GM12874 (cell line): Measurements from ENCODE around the gene PIGU.
A peak's percentile ranks its signal among the peaks of the same experiment; 100 is the strongest.

ENCODE experiments used
- TF ChIP-seq, protein P1 (sequence below): IDR thresholded peaks from 2 replicates; pipeline ENCODE4 v1.5.1; 2011; ENCODE audit warnings: low read depth, mild to moderate bottlenecking, control low read depth, low read length, moderate library complexity; ENCODE audit not compliant: insufficient read depth

Gene PIGU, protein sequence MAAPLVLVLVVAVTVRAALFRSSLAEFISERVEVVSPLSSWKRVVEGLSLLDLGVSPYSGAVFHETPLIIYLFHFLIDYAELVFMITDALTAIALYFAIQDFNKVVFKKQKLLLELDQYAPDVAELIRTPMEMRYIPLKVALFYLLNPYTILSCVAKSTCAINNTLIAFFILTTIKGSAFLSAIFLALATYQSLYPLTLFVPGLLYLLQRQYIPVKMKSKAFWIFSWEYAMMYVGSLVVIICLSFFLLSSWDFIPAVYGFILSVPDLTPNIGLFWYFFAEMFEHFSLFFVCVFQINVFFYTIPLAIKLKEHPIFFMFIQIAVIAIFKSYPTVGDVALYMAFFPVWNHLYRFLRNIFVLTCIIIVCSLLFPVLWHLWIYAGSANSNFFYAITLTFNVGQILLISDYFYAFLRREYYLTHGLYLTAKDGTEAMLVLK

DNA sequence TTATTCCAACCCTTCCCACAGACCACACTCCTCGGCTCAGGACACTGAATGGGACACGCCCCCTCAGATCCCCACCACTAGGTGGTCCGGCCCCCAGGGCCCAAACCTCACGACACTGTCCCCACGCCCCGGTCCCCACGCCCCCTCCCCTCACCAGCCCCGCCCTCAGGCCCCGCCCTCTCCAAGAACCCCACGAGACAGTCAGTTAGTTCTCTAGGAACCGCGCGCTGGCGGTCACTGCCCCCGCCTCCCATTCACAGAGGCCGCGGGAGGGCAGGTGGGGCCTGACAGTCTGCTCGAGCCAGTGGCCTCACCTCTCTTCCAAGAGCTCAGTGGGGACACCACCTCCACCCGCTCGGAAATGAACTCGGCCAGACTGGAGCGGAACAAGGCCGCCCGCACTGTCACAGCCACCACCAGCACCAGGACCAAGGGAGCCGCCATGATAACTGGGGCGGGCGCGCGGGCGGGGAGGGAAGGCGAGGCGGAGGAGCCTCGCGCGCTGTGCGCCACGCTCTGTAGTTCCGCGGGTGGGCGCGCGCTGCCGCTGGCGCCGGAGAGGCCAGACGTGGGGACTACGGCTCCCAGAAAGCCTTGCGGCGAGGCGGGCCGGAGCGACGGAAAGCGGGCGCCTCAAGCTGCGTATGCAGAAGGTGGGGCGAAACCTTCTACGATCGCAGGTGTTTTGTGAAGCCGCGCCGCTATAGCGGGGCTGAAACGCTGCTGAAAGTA, at the start of gene PIGU:
Gene PIGU (minus strand): TSS at position 451 of the 732 bp plus-strand sequence. CDS start 7 bp downstream, at position 444.
- TF ChIP-seq, protein P1, sequence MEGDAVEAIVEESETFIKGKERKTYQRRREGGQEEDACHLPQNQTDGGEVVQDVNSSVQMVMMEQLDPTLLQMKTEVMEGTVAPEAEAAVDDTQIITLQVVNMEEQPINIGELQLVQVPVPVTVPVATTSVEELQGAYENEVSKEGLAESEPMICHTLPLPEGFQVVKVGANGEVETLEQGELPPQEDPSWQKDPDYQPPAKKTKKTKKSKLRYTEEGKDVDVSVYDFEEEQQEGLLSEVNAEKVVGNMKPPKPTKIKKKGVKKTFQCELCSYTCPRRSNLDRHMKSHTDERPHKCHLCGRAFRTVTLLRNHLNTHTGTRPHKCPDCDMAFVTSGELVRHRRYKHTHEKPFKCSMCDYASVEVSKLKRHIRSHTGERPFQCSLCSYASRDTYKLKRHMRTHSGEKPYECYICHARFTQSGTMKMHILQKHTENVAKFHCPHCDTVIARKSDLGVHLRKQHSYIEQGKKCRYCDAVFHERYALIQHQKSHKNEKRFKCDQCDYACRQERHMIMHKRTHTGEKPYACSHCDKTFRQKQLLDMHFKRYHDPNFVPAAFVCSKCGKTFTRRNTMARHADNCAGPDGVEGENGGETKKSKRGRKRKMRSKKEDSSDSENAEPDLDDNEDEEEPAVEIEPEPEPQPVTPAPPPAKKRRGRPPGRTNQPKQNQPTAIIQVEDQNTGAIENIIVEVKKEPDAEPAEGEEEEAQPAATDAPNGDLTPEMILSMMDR = 0 out of 2 replicates have a peak, but pooled peaks have one; percentile 10

DNA sequence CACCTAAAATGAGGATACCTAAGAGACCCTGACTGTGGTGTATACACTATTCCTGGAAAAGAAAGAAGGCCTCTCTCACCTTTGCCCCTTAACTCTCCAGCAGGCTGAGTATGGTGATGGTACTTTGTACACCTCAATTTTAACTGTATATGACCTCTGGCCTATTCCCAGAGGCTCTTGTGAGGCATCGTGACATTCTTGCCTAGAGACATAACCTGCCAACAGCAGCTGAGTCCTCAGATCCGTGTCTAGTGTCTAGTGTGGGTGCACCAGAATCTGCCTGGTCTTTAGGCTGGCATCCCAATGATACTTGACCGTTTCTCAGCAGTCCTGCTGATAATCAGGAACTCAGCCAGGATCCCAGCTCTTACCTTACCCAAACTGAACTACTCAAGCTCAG, 47.3 kb upstream of the PIGU start:
- TF ChIP-seq, protein P1 = no peak

DNA sequence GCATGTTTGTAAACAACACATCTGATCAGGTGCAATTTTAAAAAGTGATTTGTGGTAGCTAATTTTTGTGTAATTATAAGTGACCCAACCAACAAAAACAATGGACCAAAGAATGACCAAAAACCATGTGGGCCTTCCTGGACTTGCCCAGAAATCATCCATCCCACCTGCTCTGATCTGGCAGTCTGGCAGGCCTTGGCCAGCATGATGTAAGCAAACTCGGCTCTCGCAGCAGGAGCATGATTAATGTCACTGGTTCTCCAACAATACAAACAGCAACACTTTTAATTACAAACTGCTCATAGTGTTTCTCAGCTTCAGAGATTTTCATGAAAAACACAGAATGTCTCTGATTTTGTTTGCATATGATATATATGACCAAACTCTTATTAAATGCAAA, 43.4 kb upstream of the PIGU start:
- TF ChIP-seq, protein P1 = no peak

DNA sequence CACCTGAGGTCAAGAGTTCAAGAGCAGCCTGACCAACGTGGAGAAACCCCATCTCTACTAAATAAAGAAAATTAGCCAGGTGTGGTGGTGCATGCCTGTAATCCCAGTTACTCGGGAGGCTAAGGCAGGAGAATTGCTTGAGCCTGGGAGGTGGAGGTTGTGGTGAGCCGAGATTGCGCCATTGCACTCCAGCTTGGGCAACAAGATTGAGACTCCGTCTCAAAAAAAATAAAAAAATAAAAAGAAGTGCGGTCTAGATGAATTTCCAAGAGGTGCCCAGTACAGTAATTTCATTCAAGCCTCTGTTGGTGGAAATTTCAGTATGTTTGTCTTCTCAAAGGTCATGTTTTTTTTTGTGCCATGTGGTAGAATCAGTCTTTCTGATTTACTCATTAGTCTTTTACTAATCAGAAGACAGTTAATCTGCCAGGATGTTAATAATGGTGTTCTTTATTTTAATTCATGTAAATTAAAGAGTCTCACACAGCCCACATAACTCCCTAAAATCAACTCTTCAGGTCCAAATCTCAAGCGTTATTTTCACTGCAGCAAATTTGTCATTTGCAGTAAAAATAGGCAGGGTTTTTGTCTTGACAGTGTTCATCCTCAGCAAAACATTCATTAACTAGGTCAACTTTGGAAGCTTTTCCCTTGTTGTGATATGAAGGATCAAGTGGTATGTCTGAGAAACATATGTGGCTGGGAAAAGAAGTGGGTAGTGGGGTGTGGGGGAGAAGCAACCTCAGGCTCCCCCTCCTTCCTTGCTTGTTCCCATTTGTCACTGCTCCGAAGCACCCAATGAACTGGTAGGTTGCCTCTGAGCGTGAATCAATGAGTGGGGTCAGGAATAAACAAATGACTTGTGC, 40.6 kb upstream of the PIGU start:
- TF ChIP-seq, protein P1 = no peak

DNA sequence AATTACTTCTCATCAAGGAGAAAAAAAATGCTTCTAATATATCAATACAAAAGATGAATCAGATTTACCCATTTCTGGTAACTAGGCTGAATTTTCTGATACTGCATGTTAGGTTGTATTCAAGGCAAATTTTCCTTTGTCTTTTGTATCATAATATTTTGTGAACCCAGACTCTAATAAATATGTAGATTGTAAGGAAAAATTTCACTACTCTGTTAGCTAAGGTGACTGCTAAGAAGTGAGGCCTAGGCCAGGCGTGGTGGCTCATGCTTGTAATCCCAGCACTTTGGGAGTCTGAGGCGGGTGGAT, 40.0 kb upstream of the PIGU start:
- TF ChIP-seq, protein P1 = no peak

DNA sequence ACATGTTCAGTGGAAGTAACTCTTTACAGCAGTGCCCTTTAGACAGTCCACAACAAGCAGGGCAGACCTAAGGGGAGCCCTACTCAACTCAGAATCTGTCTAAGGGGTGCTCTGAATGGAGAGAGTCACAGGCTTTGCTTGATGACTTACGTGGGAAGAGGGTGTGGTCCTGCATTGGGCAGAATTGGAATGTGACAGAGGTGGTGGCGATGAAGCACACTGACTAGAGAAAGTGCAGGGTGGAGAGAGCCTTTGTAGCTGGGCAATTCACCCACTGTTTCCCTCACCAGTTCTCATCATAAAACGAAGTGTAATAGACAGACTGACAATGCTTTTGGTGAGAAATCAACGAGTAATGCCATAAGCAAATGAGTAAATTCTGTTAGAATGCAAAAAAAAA, 38.5 kb upstream of the PIGU start:
- TF ChIP-seq, protein P1 = no peak
